Neural cell (in vitro differentiated cells): ENCODE results near the gene SAC3D1.

Experiments
- CTCF ChIP-seq: fragments of 450-650 bp; IDR thresholded peaks from 2 replicates; pipeline ENCODE4 v1.5.1; 2014; ENCODE audit warnings: antibody characterized with exemption, mild to moderate bottlenecking, moderate library complexity; ENCODE audit not compliant: poor library complexity, severe bottlenecking
- RAD21 ChIP-seq: fragments of 450-650 bp; conservative IDR thresholded peaks from 2 replicates; pipeline ENCODE4 v1.6.1; 2014; ENCODE audit warnings: antibody characterized with exemption, mild to moderate bottlenecking, moderate library complexity
- SMC3 ChIP-seq: fragments of 450-650 bp; conservative IDR thresholded peaks from 2 replicates; pipeline ENCODE4 v1.6.1; 2014; ENCODE audit warnings: antibody characterized with exemption, mild to moderate bottlenecking, moderate library complexity; ENCODE audit not compliant: poor library complexity

GRCh38 chr11:65045061-65045460 is 4.1 kb downstream of the SAC3D1 start:
- TF ChIP-seq CTCF (no peak), SMC3 (no peak), RAD21 (no peak)
